Measurements from ENCODE around the gene SH3RF3. TPM values are rescaled to one million over a fixed set of nuclear protein-coding genes. Genes with fewer than 3 reads are reported as not detected.

SH3RF3 gene
- total RNA-seq, 2 donors from 2014 or later = 1.3 to 5.6 TPM

DNA sequence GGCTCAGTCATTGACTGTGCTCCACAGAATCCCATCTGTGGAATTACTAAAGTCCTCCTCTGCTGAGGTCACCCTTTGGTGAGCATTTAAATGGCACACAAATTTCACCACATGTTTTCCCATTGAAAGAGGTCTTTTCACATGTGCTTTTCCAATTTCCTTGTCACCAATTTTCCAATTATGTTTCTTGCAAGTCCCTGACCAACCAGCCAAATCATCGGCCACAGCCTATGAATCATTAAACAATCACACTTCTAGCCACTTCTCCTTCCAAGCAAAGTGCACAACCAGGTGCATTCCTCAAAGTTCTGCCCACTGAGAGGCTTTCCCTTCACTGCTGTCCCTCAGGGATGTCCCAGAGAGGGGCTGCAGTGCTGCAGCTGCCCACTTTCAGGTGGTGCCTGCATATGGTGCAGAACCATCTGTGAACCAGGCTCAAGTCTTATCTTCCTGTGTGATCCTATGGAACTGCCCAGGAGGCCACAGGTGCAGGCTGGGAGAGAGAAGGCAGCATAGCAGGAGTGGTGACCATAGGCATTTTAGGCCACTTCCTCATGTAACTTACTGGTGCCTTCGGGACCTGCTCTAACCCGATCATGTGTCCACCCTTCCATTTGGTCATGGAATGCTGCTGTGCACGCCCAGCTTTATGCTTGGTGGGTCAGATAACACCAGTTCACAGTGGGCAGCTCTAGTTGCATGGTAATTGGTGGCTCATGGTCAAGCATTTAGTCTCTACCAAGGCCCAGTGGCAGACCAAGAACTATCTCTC, 331.7 kb downstream of the SH3RF3 start:
- Histone ChIP-seq H3K36me3 (replicated peaks in 1 of 2; ENCODE audit: insufficient read depth in 1 of 2, low read depth in 2 of 2) (no peaks in the 10 kb centered on the region), H3K4me1 (no peaks in the 10 kb centered on the region), H3K27ac (no peak overlapping the region), H3K4me3 (no peak overlapping the region), H3K9me3 (no peaks in the 10 kb centered on the region), H3K27me3 (no peaks in the 10 kb centered on the region)
- no peak for TF ChIP-seq POLR2A (IDR thresholded peaks at IDR 0.05)
- TF ChIP-seq, protein P1, sequence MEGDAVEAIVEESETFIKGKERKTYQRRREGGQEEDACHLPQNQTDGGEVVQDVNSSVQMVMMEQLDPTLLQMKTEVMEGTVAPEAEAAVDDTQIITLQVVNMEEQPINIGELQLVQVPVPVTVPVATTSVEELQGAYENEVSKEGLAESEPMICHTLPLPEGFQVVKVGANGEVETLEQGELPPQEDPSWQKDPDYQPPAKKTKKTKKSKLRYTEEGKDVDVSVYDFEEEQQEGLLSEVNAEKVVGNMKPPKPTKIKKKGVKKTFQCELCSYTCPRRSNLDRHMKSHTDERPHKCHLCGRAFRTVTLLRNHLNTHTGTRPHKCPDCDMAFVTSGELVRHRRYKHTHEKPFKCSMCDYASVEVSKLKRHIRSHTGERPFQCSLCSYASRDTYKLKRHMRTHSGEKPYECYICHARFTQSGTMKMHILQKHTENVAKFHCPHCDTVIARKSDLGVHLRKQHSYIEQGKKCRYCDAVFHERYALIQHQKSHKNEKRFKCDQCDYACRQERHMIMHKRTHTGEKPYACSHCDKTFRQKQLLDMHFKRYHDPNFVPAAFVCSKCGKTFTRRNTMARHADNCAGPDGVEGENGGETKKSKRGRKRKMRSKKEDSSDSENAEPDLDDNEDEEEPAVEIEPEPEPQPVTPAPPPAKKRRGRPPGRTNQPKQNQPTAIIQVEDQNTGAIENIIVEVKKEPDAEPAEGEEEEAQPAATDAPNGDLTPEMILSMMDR (IDR thresholded peaks at IDR 0.05) = no peak
- intact Hi-C loops (cut with DNase I) = no loop called here
- 79 to 92% methylated on average over 4 of the region's 4 CpGs for WGBS, 2 donors
- no peak for ATAC-seq
- DNase-seq = no peak

GRCh38 chr2:109463236-109463635, 334.2 kb downstream of the SH3RF3 start:
- ATAC-seq (no peak), DNase-seq (no peak)
- H3K27me3 ChIP-seq = no peaks in the 10 kb centered on the region
- no peak overlapping the region for H3K4me3 ChIP-seq
- TF ChIP-seq, protein P1 (IDR thresholded peaks at IDR 0.05) = no peak
- no peak for TF ChIP-seq POLR2A (IDR thresholded peaks at IDR 0.05)
- intact Hi-C loops (cut with DNase I) = no loop called here
- H3K9me3 ChIP-seq = no peaks in the 10 kb centered on the region
- WGBS, 2 donors = 82% methylated on average over 6 of the region's 6 CpGs
- H3K4me1 ChIP-seq = no peaks in the 10 kb centered on the region
- H3K27ac ChIP-seq = no peak overlapping the region
- H3K36me3 ChIP-seq (replicated peaks in 1 of 2; ENCODE audit: insufficient read depth in 1 of 2, low read depth in 2 of 2) = no peaks in the 10 kb centered on the region

GRCh38 chr2:109463891-109464290, 334.9 kb downstream of the SH3RF3 start:
- Histone ChIP-seq H3K4me1 (no peaks in the 10 kb centered on the region), H3K4me3 (no peak overlapping the region), H3K9me3 (no peaks in the 10 kb centered on the region), H3K27ac (no peak overlapping the region), H3K27me3 (no peaks in the 10 kb centered on the region), H3K36me3 (replicated peaks in 1 of 2; ENCODE audit: insufficient read depth in 1 of 2, low read depth in 2 of 2) (no peaks in the 10 kb centered on the region)
- no peak for TF ChIP-seq POLR2A (IDR thresholded peaks at IDR 0.05)
- TF ChIP-seq, protein P1 (IDR thresholded peaks at IDR 0.05) = no peak
- intact Hi-C loops (cut with DNase I) = no loop called here
- no peak for ATAC-seq
- DNase-seq = no peak
- WGBS, 2 donors = 86 to 88% methylated on average over 1 to 5 of the region's 5 CpGs

- no peak overlapping the region for H3K4me3 ChIP-seq
- no peaks in the 10 kb centered on the region for H3K36me3 ChIP-seq (replicated peaks in 1 of 2; ENCODE audit: insufficient read depth in 1 of 2, low read depth in 2 of 2)
- no peaks in the 10 kb centered on the region for H3K4me1 ChIP-seq
- intact Hi-C loops (cut with DNase I) = no loop called here
- DNase-seq (no peak), ATAC-seq (no peak)
- no peak overlapping the region for H3K27ac ChIP-seq
- no peaks in the 10 kb centered on the region for H3K9me3 ChIP-seq
- 78 to 79% methylated on average over 8 of the region's 8 CpGs for WGBS, 2 donors
- H3K27me3 ChIP-seq = no peaks in the 10 kb centered on the region
- TF ChIP-seq, protein P1 (IDR thresholded peaks at IDR 0.05) = no peak
- no peak for TF ChIP-seq POLR2A (IDR thresholded peaks at IDR 0.05)
These were observed 337.9 kb downstream of the SH3RF3 start for GRCh38 chr2:109466674-109467575.
